H1 (cell line): ENCODE results near the gene KRTAP19-8. TPM values are rescaled to one million over a fixed set of nuclear protein-coding genes. Genes with fewer than 3 reads are reported as not detected.

ENCODE experiments used
- ASH2L ChIP-seq: fragments of 200-600, 300-600 bp; sonication (generic); IDR thresholded peaks from one replicate; pipeline ENCODE4 v1.7.1; 2017; ENCODE audit warnings: low read length
- CBX8 ChIP-seq: fragments of 300-800, 300-1000 bp; sonication (generic); IDR thresholded peaks from 2 replicates; pipeline ENCODE4 v1.7.1; 2016; ENCODE audit warnings: low read depth, low read length, borderline replicate concordance
- CHD7 ChIP-seq: fragments of 300-600 bp; sonication (generic); IDR thresholded peaks from 2 replicates; pipeline ENCODE4 v1.7.1; 2012; ENCODE audit warnings: low read length, moderate library complexity, mild to moderate bottlenecking, inconsistent platforms; ENCODE audit not compliant: insufficient replicate concordance
- KDM1A ChIP-seq: fragments of 200-600, 300-600 bp; sonication (generic); IDR thresholded peaks from 2 replicates; pipeline ENCODE4 v1.7.1; 2016; ENCODE audit warnings: mild to moderate bottlenecking, low read length, borderline replicate concordance
- NANOG ChIP-seq: IDR thresholded peaks from 2 replicates; pipeline ENCODE4 v1.6.1; 2011; ENCODE audit warnings: low read length, low read depth, mild to moderate bottlenecking, inconsistent platforms; ENCODE audit not compliant: insufficient read depth, poor library complexity, severe bottlenecking
- RFX5 ChIP-seq: IDR thresholded peaks from 2 replicates; pipeline ENCODE4 v1.6.1; 2011; ENCODE audit warnings: low read depth, low read length, improper control_type of control experiment, borderline replicate concordance
- SIRT6 ChIP-seq: IDR thresholded peaks from one replicate; pipeline ENCODE4 v1.7.1; 2012; ENCODE audit warnings: low read length, inconsistent platforms
- TBP ChIP-seq: IDR thresholded peaks from 2 replicates; pipeline ENCODE4 v1.6.1; 2011; ENCODE audit warnings: low read depth, low read length, improper control_type of control experiment
- TCF12 ChIP-seq: IDR thresholded peaks from 2 replicates; pipeline ENCODE4 v1.6.1; 2011; ENCODE audit warnings: low read depth, mild to moderate bottlenecking, low read length
- USF2 ChIP-seq: IDR thresholded peaks from 2 replicates; pipeline ENCODE4 v1.6.1; 2011; ENCODE audit warnings: low read length, improper control_type of control experiment
- polyA plus RNA-seq, 7 experiments: library from polyadenylated mRNA; depleted of rRNA in 3 of 7; stranded (reverse) in 5 of 7; unstranded in 2 of 7; fragments of >200 nt in 5 of 7; fragments of 200-250 nt in 2 of 7; gene quantifications; 1 replicate in 5 of 7; 2 replicates in 1 of 7; 4 replicates in 1 of 7; pipeline versions ENCODE4 v1.2.1 to v1.2.3, GENCODE V29; 2011 to 2013; ENCODE audit warnings: missing spikeins in 2 of 7, mixed read lengths in 2 of 7
- total RNA-seq: library from RNA; stranded (reverse); fragmentation: NEBNext Ultra II Directional; extraction: Animal tissue kit (Norgen Biotek cat#: 25700); gene quantifications from 2 replicates; pipeline ENCODE4 v1.2.1, GENCODE V29; 2021

The KRTAP19-8 gene
- total and polyA plus RNA-seq, 2 of the 8 experiments (the other 6 are each of a cell fraction or from before 2014, with no cell fraction given): not detected

DNA sequence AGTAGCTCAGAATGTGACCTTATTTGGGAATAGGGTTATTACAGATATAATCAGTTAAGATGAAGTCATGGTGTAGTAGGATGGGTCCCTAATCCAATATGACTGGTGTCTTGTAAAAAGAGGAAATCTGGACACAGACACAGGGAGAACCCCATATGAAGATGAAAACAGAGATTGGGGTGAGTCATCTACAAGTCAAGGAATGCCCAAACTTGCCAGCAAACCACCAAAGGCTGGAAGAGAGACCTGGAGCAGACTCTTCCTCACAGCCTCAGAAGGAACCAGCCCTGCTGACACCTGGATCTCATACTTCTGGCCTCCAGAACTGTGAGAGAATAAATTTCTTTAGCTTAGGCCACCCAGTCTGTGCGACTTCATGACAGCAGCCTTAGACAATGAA is 29.9 kb downstream of the KRTAP19-8 start (continued):
- no peak for TF ChIP-seq CHD7
- TF ChIP-seq KDM1A: no peak
- TF ChIP-seq NANOG: no peak
- TF ChIP-seq CBX8: no peak
- TF ChIP-seq ASH2L: no peak
- TF ChIP-seq USF2: no peak
- TF ChIP-seq SIRT6: no peak
- no peak for TF ChIP-seq RFX5
- TF ChIP-seq TBP: no peak
- no peak for TF ChIP-seq TCF12
